ENCODE data around the gene RBM44.

Gene RBM44

DNA sequence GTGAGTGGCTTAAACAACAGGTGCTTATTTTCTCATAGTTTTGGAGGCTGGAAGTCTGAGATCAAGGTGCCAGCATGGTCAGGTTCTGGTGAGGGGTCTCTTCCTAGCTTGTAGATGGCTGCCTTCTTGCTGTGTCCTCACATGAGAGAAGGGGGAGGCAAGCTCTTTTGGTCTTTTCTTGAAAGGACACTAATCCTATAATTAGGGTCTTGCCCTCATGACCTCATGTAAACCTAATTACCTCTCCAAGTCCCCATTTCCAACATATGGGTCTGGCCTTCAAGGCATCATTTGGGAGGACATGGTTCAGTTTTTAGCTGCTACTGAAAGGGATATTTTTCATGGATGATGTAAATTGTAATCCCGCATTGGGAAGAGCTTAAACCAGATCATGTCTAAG is 18.0 kb downstream of the RBM44 start:
- H2AFZ ChIP-seq (ENCODE audit: low read length): no peak overlapping the region
- no peaks in the 10 kb centered on the region for H3K27me3 ChIP-seq (replicated peaks; ENCODE audit: insufficient read depth, low read length)
- H4K20me1 ChIP-seq (ENCODE audit: insufficient read depth, low read length): no peaks in the 10 kb centered on the region
- H3K9me3 ChIP-seq (replicated peaks; ENCODE audit: insufficient read depth, low read length): no peaks in the 10 kb centered on the region
- H3K27ac ChIP-seq (ENCODE audit: low read length): no peak overlapping the region
- TF ChIP-seq EZH2phosphoT487 (IDR thresholded peaks at IDR 0.05; ENCODE audit: low read length) (no peak), EZH2 (optimal IDR thresholded peaks at IDR 0.05; ENCODE audit: low read depth, low read length) (no peak)
- TF ChIP-seq, protein P1, sequence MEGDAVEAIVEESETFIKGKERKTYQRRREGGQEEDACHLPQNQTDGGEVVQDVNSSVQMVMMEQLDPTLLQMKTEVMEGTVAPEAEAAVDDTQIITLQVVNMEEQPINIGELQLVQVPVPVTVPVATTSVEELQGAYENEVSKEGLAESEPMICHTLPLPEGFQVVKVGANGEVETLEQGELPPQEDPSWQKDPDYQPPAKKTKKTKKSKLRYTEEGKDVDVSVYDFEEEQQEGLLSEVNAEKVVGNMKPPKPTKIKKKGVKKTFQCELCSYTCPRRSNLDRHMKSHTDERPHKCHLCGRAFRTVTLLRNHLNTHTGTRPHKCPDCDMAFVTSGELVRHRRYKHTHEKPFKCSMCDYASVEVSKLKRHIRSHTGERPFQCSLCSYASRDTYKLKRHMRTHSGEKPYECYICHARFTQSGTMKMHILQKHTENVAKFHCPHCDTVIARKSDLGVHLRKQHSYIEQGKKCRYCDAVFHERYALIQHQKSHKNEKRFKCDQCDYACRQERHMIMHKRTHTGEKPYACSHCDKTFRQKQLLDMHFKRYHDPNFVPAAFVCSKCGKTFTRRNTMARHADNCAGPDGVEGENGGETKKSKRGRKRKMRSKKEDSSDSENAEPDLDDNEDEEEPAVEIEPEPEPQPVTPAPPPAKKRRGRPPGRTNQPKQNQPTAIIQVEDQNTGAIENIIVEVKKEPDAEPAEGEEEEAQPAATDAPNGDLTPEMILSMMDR (IDR thresholded peaks at IDR 0.05; ENCODE audit: low read length): no peak
- no peaks in the 10 kb centered on the region for H3K4me1 ChIP-seq (ENCODE audit: low read length)
- H3K4me2 ChIP-seq (ENCODE audit: low read depth, low read length): no peak overlapping the region
- no peaks in the 10 kb centered on the region for H3K36me3 ChIP-seq (replicated peaks; ENCODE audit: insufficient read depth, low read length)
- no peak overlapping the region for H3K4me3 ChIP-seq (ENCODE audit: low read length)
- H3K79me2 ChIP-seq (ENCODE audit: low read length): no peaks in the 10 kb centered on the region
- no peaks in the 10 kb centered on the region for H3F3A ChIP-seq (ENCODE audit: insufficient read depth, low read length)
- no peaks in the 10 kb centered on the region for H3K9me2 ChIP-seq (replicated peaks; ENCODE audit: insufficient read depth, low read length)
- DNase-seq: no peak
- H3K9ac ChIP-seq (ENCODE audit: low read length): no peak overlapping the region

DNA sequence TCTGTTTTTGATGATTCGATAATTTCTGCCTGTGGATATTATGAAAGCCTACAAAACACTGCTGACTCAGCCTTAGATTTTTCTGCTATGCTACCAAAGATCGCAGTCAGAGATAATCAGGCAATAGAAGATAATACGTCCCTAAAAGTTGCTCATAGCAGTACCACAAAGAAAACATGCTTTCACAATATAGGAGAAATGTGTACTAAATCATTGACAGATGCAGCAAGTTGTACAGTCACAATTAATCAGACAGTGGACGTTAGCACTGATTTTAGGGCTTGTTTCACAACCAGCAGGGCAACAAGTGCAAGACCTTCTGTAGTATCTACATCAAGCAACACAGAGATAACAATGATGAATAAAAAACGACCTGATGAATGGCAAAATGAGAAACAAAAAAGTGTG is 19.5 kb downstream of the RBM44 start:
- Histone ChIP-seq H3K27me3 (replicated peaks; ENCODE audit: insufficient read depth, low read length) (no peaks in the 10 kb centered on the region), H3K4me3 (ENCODE audit: low read length) (no peak overlapping the region), H3K4me1 (ENCODE audit: low read length) (no peaks in the 10 kb centered on the region), H3K36me3 (replicated peaks; ENCODE audit: insufficient read depth, low read length) (no peaks in the 10 kb centered on the region), H2AFZ (ENCODE audit: low read length) (no peak overlapping the region), H4K20me1 (ENCODE audit: insufficient read depth, low read length) (no peaks in the 10 kb centered on the region), H3F3A (ENCODE audit: insufficient read depth, low read length) (no peaks in the 10 kb centered on the region), H3K4me2 (ENCODE audit: low read depth, low read length) (no peak overlapping the region), H3K9me2 (replicated peaks; ENCODE audit: insufficient read depth, low read length) (no peaks in the 10 kb centered on the region), H3K9me3 (replicated peaks; ENCODE audit: insufficient read depth, low read length) (no peaks in the 10 kb centered on the region), H3K9ac (ENCODE audit: low read length) (no peak overlapping the region), H3K27ac (ENCODE audit: low read length) (no peak overlapping the region), H3K79me2 (ENCODE audit: low read length) (no peaks in the 10 kb centered on the region)
- TF ChIP-seq, protein P1 (IDR thresholded peaks at IDR 0.05; ENCODE audit: low read length): no peak
- no peak for TF ChIP-seq EZH2phosphoT487 (IDR thresholded peaks at IDR 0.05; ENCODE audit: low read length)
- no peak for TF ChIP-seq EZH2 (optimal IDR thresholded peaks at IDR 0.05; ENCODE audit: low read depth, low read length)
- no peak for DNase-seq

DNA sequence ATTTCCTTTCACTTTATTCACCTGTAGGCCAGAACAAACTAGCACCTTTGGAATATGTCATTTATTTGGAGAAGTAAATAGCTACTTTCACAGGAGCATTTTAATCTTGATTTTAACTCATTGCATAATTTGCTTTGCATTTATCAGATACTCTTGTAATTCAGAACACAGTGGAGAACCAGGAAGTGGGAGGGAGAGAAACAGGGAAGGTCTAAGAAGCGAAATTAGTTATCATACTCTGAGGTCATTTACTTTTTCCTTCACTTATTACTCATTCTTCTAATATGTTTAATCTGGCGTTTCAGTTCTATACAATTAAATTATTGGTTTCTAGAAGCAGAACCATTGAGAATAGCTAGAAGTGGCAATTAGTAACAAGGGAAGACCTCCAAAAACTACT is 20.7 kb downstream of the RBM44 start:
- DNase-seq: no peak
- Histone ChIP-seq H3K9me3 (replicated peaks; ENCODE audit: insufficient read depth, low read length) (no peaks in the 10 kb centered on the region), H3K27ac (ENCODE audit: low read length) (no peak overlapping the region), H3F3A (ENCODE audit: insufficient read depth, low read length) (no peaks in the 10 kb centered on the region), H2AFZ (ENCODE audit: low read length) (no peak overlapping the region), H3K4me3 (ENCODE audit: low read length) (no peak overlapping the region), H3K4me1 (ENCODE audit: low read length) (no peaks in the 10 kb centered on the region), H3K9ac (ENCODE audit: low read length) (no peak overlapping the region), H3K9me2 (replicated peaks; ENCODE audit: insufficient read depth, low read length) (no peaks in the 10 kb centered on the region), H4K20me1 (ENCODE audit: insufficient read depth, low read length) (no peaks in the 10 kb centered on the region), H3K4me2 (ENCODE audit: low read depth, low read length) (no peak overlapping the region), H3K36me3 (replicated peaks; ENCODE audit: insufficient read depth, low read length) (no peaks in the 10 kb centered on the region), H3K27me3 (replicated peaks; ENCODE audit: insufficient read depth, low read length) (no peaks in the 10 kb centered on the region), H3K79me2 (ENCODE audit: low read length) (no peaks in the 10 kb centered on the region)
- no peak for TF ChIP-seq EZH2phosphoT487 (IDR thresholded peaks at IDR 0.05; ENCODE audit: low read length)
- TF ChIP-seq, protein P1 (IDR thresholded peaks at IDR 0.05; ENCODE audit: low read length): no peak

Data from MM.1S (cell line).